Mesothelial cell of epicardium (in vitro differentiated cells): Measurements from ENCODE around the gene TMPRSS6. TPM values are rescaled to one million over a fixed set of nuclear protein-coding genes. Genes with fewer than 3 reads are reported as not detected.

Source experiments
- DNase-seq, 2 experiments: peaks; one replicate each; pipeline ENCODE4 v3.0.0; 2021; ENCODE audit warnings: low spot score in 2 of 2; ENCODE audit not compliant: unreplicated experiment in 2 of 2
- H3K27ac Mint-ChIP-seq: 2 replicates; pipeline ENCODE4 v1.8.0; 2021; ENCODE audit warnings: mixed read lengths
- H3K27me3 Mint-ChIP-seq: 2 replicates; pipeline ENCODE4 v1.8.0; 2021; ENCODE audit warnings: low read depth, mixed read lengths
- H3K36me3 Mint-ChIP-seq: 2 replicates; pipeline ENCODE4 v1.8.0; 2021; ENCODE audit warnings: mixed read lengths
- H3K4me1 Mint-ChIP-seq: 2 replicates; pipeline ENCODE4 v1.8.0; 2021; ENCODE audit warnings: mixed read lengths
- H3K4me3 Mint-ChIP-seq: 2 replicates; pipeline ENCODE4 v1.8.0; 2021; ENCODE audit warnings: mild to moderate bottlenecking, moderate library complexity, mixed read lengths
- H3K9me3 Mint-ChIP-seq: 2 replicates; pipeline ENCODE4 v1.8.0; 2021; ENCODE audit warnings: mixed read lengths
- CTCF ChIP-seq: fragments of 200-600 bp; sonication (generic); IDR thresholded peaks from one replicate; pipeline ENCODE4 v1.5.0; 2021; ENCODE audit warnings: antibody characterized with exemption; ENCODE audit not compliant: unreplicated experiment
- total RNA-seq: library from RNA; stranded (reverse); gene quantifications from 3 replicates; pipeline ENCODE4 v1.2.1, GENCODE V29; 2021

Gene TMPRSS6
- total RNA-seq, 1 donor from 2014 or later = not detected

- Mint-ChIP-seq H3K36me3 (no peaks in the 10 kb centered on the region), H3K4me1 (no peaks in the 10 kb centered on the region), H3K27ac (no peak overlapping the region), H3K4me3 (no peak overlapping the region), H3K9me3 (no peaks in the 10 kb centered on the region), H3K27me3 (peaks cover 15% of the 10 kb centered on the region)
- DNase-seq = no peak
- no peak for TF ChIP-seq CTCF
Measured at GRCh38 chr22:37089434-37089833, 20.1 kb downstream of the TMPRSS6 start.

GRCh38 chr22:37088750-37089408 is 20.6 kb downstream of the TMPRSS6 start:
- Mint-ChIP-seq H3K4me3 (no peak overlapping the region), H3K27ac (no peak overlapping the region), H3K4me1 (no peaks in the 10 kb centered on the region), H3K36me3 (no peaks in the 10 kb centered on the region), H3K9me3 (no peaks in the 10 kb centered on the region), H3K27me3 (peaks cover 10% of the 10 kb centered on the region)
- DNase-seq = no peak
- no peak for TF ChIP-seq CTCF

- DNase-seq = no peak
- H3K27me3 Mint-ChIP-seq = peaks cover 13% of the 10 kb centered on the region
- H3K27ac Mint-ChIP-seq = no peak overlapping the region
- H3K4me1 Mint-ChIP-seq = no peaks in the 10 kb centered on the region
- no peaks in the 10 kb centered on the region for H3K36me3 Mint-ChIP-seq
- no peak overlapping the region for H3K4me3 Mint-ChIP-seq
- no peaks in the 10 kb centered on the region for H3K9me3 Mint-ChIP-seq
- TF ChIP-seq CTCF = no peak
Measured at GRCh38 chr22:37088108-37088605, 21.4 kb downstream of the TMPRSS6 start.

- no peak for TF ChIP-seq CTCF
- no peaks in the 10 kb centered on the region for H3K4me1 Mint-ChIP-seq
- no peaks in the 10 kb centered on the region for H3K9me3 Mint-ChIP-seq
- DNase-seq = no peak
- H3K27me3 Mint-ChIP-seq = peaks cover 13% of the 10 kb centered on the region
- no peak overlapping the region for H3K4me3 Mint-ChIP-seq
- H3K36me3 Mint-ChIP-seq = no peaks in the 10 kb centered on the region
- H3K27ac Mint-ChIP-seq = no peak overlapping the region
Measured at GRCh38 chr22:37086184-37086583, 23.3 kb downstream of the TMPRSS6 start.

GRCh38 chr22:37084385-37084784 is 25.1 kb downstream of the TMPRSS6 start:
- DNase-seq = no peak
- Mint-ChIP-seq H3K36me3 (no peaks in the 10 kb centered on the region), H3K27me3 (peaks cover 11% of the 10 kb centered on the region), H3K9me3 (no peaks in the 10 kb centered on the region), H3K4me3 (no peak overlapping the region), H3K27ac (no peak overlapping the region), H3K4me1 (no peaks in the 10 kb centered on the region)
- TF ChIP-seq CTCF = no peak
